HT-29 (cell line): ENCODE results near the gene ACVR1B. TPM values are rescaled to one million over a fixed set of nuclear protein-coding genes. Genes with fewer than 3 reads are reported as not detected.

Experiments
- DNase-seq: peaks from one replicate; pipeline ENCODE4 v3.0.0-alpha.2; 2015; ENCODE audit warnings: low spot score
- total RNA-seq: library from RNA; depleted of rRNA; stranded (reverse); fragments of >200 nt; shearing (Covaris generic); gene quantifications from 2 replicates; pipeline ENCODE4 v1.2.3, GENCODE V29; 2014

ACVR1B gene
- total RNA-seq, 1 experiment from 2014 or later, result 14.2 TPM

- peak; percentile 75 for DNase-seq
Observed at GRCh38 chr12:52004042-52004648, 52.6 kb downstream of the ACVR1B start.

GRCh38 chr12:52005218-52005902, 53.9 kb downstream of the ACVR1B start:
- DNase-seq, result no peak

GRCh38 chr12:52005903-52006703, 54.6 kb downstream of the ACVR1B start:
- no peak for DNase-seq

- DNase-seq, result no peak
Observed at GRCh38 chr12:52006726-52007157, 55.2 kb downstream of the ACVR1B start, which contains the start of gene TAMALIN. TAMALIN (plus strand) TSS chr12:52006946; CDS start chr12:52007020, 74 bp downstream.

- no peak for DNase-seq
Observed at GRCh38 chr12:52007158-52007921, 55.8 kb downstream of the ACVR1B start.

GRCh38 chr12:52007982-52008510, 56.5 kb downstream of the ACVR1B start:
- DNase-seq, result no peak

GRCh38 chr12:52009081-52009751, 57.7 kb downstream of the ACVR1B start:
- no peak for DNase-seq

GRCh38 chr12:52010152-52010622, 58.7 kb downstream of the ACVR1B start:
- DNase-seq, result no peak

- DNase-seq, result no peak
Observed at GRCh38 chr12:52010692-52011601, 59.4 kb downstream of the ACVR1B start.

- no peak for DNase-seq
Observed at GRCh38 chr12:52011602-52012214, 60.2 kb downstream of the ACVR1B start.

GRCh38 chr12:52013626-52014310, 62.3 kb downstream of the ACVR1B start:
- DNase-seq, result no peak

GRCh38 chr12:52014567-52015530, 63.4 kb downstream of the ACVR1B start:
- DNase-seq, result no peak

GRCh38 chr12:52015532-52016041, 64.1 kb downstream of the ACVR1B start:
- DNase-seq, result no peak

GRCh38 chr12:52018433-52019112, 67.1 kb downstream of the ACVR1B start:
- DNase-seq, result no peak

GRCh38 chr12:52019113-52019770, 67.7 kb downstream of the ACVR1B start:
- no peak for DNase-seq
